HL-60/S4 treated with phorbol 12-myristate 13-acetate at 8.2 ng/mL for 4 days and 3 days (cell line): ENCODE data around the gene ZDHHC11.
"Not testable (repeated sequence)": the region's sequence is repeated elsewhere in the genome, so short reads cannot be mapped to it uniquely, and the experiment has no call there.

ENCODE experiments used
- in situ Hi-C: fragments of 300-500 bp; cut with MboI; formaldehyde crosslinking; loops from 2 replicates; pipeline ENCODE4 v1.15.0; 2022; ENCODE audit warnings: low sequenced_read_pairs

ZDHHC11 gene

DNA sequence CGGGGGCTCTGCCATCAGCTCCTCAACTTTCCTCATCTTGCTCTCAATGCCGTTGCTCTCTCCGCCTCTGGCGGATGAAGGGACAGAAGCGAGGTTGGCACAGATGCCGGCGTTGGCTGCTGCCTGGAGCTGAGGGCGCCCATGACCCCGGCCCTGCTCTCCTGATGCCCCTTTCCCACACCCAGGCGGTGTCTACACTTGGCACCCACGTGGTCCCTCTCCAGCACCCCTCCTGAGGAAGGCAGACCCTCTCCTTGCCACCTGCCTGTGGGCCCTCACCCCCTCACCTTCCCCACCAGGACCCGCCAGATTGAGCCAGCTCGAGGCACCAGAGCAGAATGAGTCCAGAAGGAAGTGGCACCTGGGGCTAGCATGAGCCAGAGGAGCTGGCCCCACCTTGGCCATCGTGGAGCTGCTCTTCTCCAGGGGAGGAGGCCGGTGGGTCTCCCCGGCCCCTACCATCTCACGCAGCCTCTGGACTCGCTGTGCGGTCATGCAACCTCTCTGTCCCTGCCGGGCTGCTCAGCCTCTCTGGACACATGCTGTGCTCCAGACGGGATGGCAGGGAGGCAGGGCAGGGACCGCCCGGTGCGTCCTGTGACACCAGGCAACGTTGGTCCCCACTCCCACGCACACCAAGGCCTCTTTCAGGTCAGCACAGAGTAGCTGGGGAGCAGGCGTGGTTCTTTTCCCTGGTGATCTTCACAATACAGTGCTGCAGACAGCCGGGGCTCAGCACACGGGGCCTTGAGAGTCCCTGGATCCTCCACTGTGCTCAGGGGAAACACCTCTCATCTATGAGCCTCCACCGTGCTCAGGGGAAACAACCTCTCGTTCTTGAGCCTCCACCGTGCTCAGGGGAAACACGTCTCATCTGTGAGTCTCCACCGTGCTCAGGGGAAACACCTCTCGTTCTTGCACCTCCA, 4.8 kb downstream of the ZDHHC11 start:
- in situ Hi-C loops = not testable (repeated sequence)

GRCh38 chr5:845031-845675, 5.6 kb downstream of the ZDHHC11 start:
- in situ Hi-C loops = not testable (repeated sequence)

DNA sequence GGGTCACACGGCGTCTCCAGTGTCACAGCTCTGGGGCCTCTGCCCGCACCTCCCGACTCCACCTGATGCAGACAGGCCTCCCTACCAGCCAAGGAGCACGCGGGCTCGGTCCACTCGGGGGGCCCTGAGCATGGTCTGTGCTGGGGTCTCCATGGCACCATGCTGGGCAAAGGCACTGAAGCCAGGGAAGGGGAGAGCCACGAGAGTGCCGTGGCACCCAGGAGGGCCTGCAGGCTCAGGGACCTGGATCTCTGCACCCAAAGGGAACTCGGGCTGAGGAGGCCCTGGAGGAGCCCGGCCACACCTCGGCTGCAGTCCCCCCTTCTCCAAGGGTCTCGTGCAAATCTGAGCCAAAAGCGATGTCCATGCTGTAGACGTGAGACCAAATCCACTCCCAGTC, 6.4 kb downstream of the ZDHHC11 start:
- in situ Hi-C loops = not testable (repeated sequence)

DNA sequence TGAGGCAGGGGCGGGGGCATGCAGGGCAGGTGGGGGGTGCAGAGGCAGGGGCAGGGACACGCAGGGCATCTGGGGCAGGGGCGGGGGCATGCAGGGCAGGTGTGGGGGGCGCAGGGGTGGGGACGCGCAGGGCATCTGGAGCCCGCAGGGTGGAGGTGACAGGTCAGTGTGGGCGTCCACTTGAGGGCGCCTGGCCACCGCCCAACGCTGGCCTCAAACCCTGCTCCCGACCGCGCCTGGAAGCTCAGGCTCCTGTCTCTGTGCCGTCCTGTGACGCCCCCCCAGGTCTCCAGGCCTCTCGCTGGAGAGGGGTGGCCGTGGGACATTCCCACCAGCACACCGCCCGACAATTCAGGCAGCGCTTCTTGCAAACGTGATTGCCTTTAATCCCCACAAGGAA, 6.9 kb downstream of the ZDHHC11 start:
- in situ Hi-C loops = not testable (repeated sequence)

GRCh38 chr5:843371-843770, 7.4 kb downstream of the ZDHHC11 start:
- in situ Hi-C loops = not testable (repeated sequence)

GRCh38 chr5:842402-843221, 8.2 kb downstream of the ZDHHC11 start:
- in situ Hi-C loops = not testable (repeated sequence)

- in situ Hi-C loops = not testable (repeated sequence)
Observed at GRCh38 chr5:841531-842401, 9.0 kb downstream of the ZDHHC11 start.

DNA sequence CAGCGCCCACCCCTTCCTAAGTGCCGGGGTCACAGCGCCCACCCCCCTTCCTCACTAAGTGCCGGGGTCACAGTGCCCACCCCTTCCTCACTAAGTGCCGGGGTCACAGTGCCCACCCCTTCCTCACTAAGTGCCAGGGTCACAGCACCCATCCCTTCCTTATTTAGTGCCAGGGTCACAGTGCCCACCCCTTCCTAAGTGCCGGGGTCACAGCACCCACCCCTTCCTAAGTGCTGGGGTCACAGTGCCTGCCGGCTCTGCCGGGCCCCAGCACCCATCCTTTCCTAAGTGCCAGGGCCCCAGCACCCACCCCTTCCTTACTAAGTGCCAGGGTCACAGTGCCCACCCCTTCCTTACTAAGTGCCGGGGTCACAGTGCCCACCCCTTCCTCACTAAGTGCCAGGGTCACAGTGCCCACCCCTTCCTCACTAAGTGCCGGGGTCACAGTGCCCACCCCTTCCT, 9.8 kb downstream of the ZDHHC11 start:
- in situ Hi-C loops = not testable (repeated sequence)

DNA sequence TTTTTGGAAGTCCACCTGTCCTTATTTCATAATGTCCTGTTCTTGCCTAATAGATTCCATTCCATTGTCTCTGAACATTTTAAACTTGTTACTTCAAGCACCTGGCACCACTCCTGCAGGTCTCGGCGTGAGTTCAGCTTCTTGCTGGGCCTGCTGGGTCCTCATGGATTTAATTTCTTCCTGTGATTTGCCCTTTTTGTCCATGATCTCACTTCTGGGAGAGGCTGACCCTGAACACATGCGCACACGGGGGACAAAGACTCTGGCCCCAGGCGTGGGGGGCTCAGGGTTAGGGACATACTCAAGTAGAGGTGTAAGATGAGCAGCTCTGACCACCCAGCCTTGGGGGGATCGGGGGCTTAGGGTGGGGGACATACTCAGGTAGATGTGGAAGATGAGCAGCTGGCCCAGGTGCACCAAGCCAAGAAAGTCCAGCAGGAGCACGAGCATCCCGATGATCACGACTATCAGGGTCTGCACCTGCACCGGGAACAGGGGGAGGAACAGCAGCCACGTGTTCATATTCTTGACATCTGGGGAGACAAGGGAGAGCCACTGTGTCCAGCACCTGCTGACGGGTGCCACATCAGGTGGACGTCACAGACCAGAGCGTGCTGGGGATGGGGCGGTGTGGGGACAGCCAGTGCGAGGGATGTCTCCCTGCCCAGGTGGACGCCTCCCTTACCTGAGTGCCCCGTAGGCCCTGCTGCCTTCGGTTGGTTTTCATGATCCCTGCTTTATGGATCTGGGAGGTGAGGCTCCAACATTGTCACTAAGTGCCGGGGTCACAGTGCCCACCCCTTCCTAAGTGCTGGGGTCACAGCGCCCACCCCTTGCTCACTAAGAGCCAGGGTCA, 10.4 kb downstream of the ZDHHC11 start:
- in situ Hi-C loops = not testable (repeated sequence)

DNA sequence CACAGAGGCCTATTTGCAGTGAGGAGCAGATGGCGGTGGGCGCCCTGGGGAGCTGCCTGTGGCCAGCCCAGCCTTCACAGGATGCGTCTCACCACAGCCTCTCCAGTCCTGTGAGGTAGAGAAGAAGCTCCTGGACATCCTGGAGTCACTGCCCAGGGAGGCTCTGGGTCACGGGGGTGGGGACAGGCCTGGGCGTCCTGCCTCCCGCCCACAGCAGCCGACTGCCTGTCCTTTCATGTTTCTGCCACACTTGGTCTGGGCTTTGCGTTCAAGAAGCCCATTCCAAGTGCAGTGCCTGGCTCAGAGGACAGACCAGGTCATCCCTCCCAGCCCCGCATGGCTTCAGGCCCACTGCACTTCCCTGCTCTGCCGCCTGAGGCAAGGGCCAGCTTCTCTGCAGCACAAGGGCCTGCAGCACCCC, 12.3 kb downstream of the ZDHHC11 start:
- in situ Hi-C loops = not testable (repeated sequence)

DNA sequence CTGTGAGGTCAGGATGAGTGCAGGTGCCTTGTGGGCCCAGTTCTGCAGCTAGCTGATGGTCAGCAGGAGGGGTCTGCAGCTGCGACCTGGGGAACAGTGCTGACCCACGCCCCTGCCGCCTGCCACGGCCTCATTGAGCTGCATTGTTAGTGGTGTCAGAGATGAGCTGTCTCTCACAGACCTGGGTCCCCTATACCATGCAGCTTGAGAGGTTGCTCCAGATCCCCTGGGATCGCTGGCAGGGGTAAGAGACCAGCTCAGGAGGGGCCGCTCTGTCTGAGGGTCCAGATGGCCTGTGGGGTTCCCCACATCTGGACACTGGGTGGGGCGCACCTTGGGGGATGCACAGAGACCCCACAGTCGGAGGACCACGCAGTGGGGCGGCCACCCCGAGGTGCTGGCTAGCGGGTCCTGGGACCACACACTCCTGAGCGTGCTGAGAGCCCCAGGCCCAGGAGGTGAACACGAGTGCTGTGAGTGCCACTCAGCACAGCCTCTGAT, 13.1 kb downstream of the ZDHHC11 start:
- in situ Hi-C loops = not testable (repeated sequence)

GRCh38 chr5:835933-836612, 14.7 kb downstream of the ZDHHC11 start:
- in situ Hi-C loops = not testable (repeated sequence)

DNA sequence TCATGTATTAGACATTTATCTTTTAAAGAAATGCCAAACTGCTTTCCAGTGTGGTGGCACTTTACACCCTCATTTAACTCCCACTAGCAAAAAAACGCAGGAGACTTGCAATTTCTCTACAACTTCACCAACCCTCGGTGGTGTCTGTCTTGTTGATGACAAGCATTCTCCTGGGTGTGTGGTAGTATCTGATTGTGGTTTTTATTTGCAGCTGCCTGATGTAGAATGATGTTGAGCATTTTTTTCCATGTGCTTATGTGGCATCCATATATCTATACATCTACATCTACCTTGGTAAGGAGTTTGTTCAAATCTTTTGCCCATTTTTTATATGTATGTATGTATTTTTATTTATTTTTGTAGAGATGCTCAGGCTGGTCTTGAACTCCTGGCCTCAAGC, 16.8 kb downstream of the ZDHHC11 start:
- in situ Hi-C loops = not testable (repeated sequence)

DNA sequence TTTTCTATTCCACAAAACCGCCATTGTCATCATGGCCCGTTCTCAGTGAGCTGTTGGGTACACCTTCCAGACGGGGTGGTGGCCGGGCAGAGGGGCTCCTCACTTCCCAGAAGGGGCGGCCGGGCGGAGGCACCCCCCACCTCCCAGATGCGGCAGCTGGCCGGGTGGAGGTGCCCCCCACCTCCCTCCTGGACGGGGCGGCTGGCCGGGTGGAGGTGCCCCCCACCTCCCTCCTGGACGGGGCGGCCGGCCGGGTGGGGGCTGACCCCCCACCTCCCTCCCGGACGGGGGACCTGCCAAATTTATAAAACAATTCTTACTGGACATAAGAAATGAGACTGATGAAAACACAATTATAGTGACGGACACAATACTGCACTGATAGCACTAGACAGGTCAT, 22.6 kb downstream of the ZDHHC11 start:
- in situ Hi-C loops = not testable (repeated sequence)

DNA sequence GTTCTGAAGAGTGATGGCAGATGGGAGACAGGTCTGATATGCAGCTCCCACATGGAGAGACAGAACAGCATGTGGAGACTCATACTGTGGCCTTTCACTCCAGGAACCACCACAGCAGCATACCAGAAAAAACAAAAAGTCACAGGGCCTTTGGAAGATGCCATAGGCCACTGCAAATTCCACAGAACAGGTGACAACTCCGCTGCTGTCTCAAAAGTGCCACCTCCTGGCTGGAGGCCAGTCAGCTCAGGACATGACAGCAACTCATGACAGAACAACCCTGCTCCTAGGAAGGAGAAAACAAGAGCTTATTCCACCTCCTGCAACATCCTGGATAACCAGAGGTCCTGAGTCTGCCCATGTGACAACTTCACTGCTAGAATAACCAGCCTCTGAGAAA, 25.2 kb downstream of the ZDHHC11 start:
- in situ Hi-C loops = not testable (repeated sequence)

GRCh38 chr5:821504-821903, 29.3 kb downstream of the ZDHHC11 start:
- in situ Hi-C loops = no loop called here

DNA sequence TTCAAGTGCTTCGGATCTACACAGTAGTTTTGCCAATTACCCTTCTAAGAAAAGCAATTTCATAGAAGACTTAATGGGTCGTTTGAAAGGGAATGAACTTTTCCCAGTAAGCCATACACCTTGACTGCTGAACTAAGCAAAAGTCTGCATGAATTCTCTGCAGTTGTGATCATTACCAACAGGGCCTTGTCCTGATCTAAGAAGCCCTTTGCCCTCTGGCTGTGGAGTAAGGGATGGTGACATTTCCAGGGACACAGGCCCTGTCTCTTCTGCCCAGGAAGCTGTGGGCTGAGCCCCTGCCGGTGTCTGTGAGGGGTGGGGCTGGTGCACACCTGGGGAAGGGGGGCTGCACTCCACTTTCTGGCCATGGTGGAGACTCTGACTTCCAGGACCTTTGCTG, 30.5 kb downstream of the ZDHHC11 start:
- in situ Hi-C loops = no loop called here

- in situ Hi-C loops = no loop called here
Observed at GRCh38 chr5:819078-819477, 31.7 kb downstream of the ZDHHC11 start.

DNA sequence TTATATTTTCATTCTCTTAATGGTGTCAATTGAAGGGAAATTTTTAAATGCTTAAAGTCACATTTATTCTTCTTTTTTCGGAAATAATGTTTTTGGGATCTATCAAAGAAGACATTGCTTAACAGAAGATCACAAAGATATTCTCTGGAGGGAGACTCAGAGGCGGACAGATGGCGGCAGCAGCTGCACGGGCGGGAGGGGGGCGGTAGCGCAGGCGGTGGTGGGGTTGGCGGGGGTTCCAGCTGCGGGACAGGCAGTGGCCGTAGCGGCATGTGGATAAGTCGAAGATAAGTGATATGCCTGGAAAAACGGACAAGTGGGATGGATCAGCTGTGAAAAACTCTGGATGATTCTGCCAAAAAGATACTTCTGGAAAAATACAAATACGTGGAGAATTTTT, 34.6 kb downstream of the ZDHHC11 start:
- in situ Hi-C loops = no loop called here
